Lower lobe of right lung (tissue), 2 donors: ENCODE measurements around the gene ATPAF1. TPM values are rescaled to one million over a fixed set of nuclear protein-coding genes. Genes with fewer than 3 reads are reported as not detected.

Source experiments
- ATAC-seq, 2 donors: fragments of 200-7000 bp; cut with Tn5 transposase; one replicate each; pipeline ENCODE4 v1.9.1; 2020 to 2022; ENCODE audit warnings: mild to moderate bottlenecking in 2 of 2, moderate library complexity in 2 of 2
- DNase-seq: peaks from one replicate; pipeline ENCODE4 v3.0.0-alpha.2; 2020
- H3K27ac ChIP-seq: fragments of 200-600 bp; one replicate; pipeline ENCODE4 v1.8.0; 2022
- H3K27me3 ChIP-seq: fragments of 200-600 bp; one replicate; pipeline ENCODE4 v1.8.0; 2022; ENCODE audit warnings: low read depth
- H3K36me3 ChIP-seq: fragments of 200-600 bp; one replicate; pipeline ENCODE4 v1.8.0; 2022; ENCODE audit warnings: mild to moderate bottlenecking
- H3K4me1 ChIP-seq: fragments of 200-600 bp; one replicate; pipeline ENCODE4 v1.8.0; 2022
- H3K4me3 ChIP-seq: fragments of 200-600 bp; one replicate; pipeline ENCODE4 v1.8.0; 2022; ENCODE audit warnings: mild to moderate bottlenecking
- H3K9me3 ChIP-seq: fragments of 200-600 bp; one replicate; pipeline ENCODE4 v1.8.0; 2022
- CTCF ChIP-seq: fragments of 200-600 bp; IDR thresholded peaks from one replicate; pipeline ENCODE4 v1.8.0; 2022; ENCODE audit warnings: antibody characterized with exemption, mild to moderate bottlenecking
- intact Hi-C: fragments of 100-400 bp; cut with DNase I; formaldehyde crosslinking; loops from one replicate; pipeline ENCODE4 v1.11.0; 2022
- total RNA-seq: library from RNA; stranded (reverse); fragmentation: NEBNext Ultra II Directional; extraction: Animal tissue kit (Norgen Biotek cat#: 25700); gene quantifications from one replicate; pipeline ENCODE4 v1.2.1, GENCODE V29; 2021
- donor health status: DM: no; HTN: yes; CAD: no; lungs with severe emphysema.

ATPAF1 gene
- total RNA-seq, 1 donor from 2014 or later: 34.9 TPM

- H3K9me3 ChIP-seq: no peaks in the 10 kb centered on the region
- H3K4me3 ChIP-seq: no peak overlapping the region
- DNase-seq: no peak
- H3K27me3 ChIP-seq: no peaks in the 10 kb centered on the region
- TF ChIP-seq CTCF: no peak
- intact Hi-C loops: no loop called here
- ATAC-seq: no peak
- H3K36me3 ChIP-seq: peaks cover 100% of the 10 kb centered on the region
- no peak overlapping the region for H3K27ac ChIP-seq
- H3K4me1 ChIP-seq: peaks cover 11% of the 10 kb centered on the region
These were observed 11.8 kb upstream of the ATPAF1 start for GRCh38 chr1:46679789-46680573.

DNA sequence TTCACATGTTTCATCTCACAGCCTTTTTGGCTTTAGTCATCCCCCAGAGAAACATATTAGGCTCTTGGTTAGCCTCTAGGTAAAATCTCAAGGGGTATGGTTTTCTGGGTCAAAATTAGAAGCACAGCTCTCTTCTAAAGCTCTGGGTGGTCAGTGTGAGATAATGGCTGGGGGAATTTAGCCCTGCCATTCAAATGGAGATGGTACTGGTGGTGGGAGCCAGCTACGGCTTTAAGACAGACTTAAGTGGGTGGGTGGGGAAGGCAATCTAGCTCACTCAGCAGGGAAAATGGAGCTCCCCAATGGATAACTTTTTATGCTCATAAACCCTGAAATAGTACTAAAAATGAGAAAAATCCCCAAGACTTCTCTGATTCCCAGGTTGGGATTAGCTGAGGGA lies 9.2 kb upstream of the ATPAF1 start:
- Histone ChIP-seq H3K36me3 (peaks cover 85% of the 10 kb centered on the region), H3K4me3 (no peak overlapping the region), H3K27me3 (no peaks in the 10 kb centered on the region), H3K27ac (no peak overlapping the region), H3K9me3 (no peaks in the 10 kb centered on the region), H3K4me1 (peaks cover 11% of the 10 kb centered on the region)
- DNase-seq (no peak), ATAC-seq (no peak)
- TF ChIP-seq CTCF: no peak
- intact Hi-C loops: no loop called here

DNA sequence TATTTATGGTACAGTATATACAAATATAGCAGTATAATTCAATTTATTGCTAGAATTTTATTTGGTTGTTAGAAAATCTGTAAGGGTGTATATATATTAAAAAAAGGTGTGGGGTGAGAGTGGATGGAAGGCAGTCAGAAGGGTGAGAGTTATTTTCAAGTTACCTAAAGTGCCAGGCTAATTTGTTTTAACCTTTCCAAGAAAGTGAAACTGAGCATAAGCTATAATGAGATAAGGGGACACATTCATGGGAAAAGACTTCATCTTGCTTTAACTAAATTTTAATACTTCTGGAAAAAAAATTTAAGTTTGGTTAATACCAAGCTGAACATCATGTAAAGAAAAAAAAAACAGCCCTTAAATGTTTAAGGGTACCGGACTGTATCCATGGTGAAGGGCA lies 8.4 kb upstream of the ATPAF1 start:
- intact Hi-C loops: no loop called here
- Histone ChIP-seq H3K36me3 (peaks cover 77% of the 10 kb centered on the region), H3K27me3 (no peaks in the 10 kb centered on the region), H3K4me3 (no peak overlapping the region), H3K4me1 (peaks cover 11% of the 10 kb centered on the region), H3K27ac (no peak overlapping the region), H3K9me3 (no peaks in the 10 kb centered on the region)
- no peak for TF ChIP-seq CTCF
- DNase-seq (no peak), ATAC-seq (no peak)

GRCh38 chr1:46675549-46676314 lies 7.6 kb upstream of the ATPAF1 start:
- TF ChIP-seq CTCF: no peak
- Histone ChIP-seq H3K27me3 (no peaks in the 10 kb centered on the region), H3K4me1 (peaks cover 3% of the 10 kb centered on the region), H3K9me3 (no peaks in the 10 kb centered on the region), H3K36me3 (peaks cover 69% of the 10 kb centered on the region), H3K4me3 (no peak overlapping the region), H3K27ac (no peak overlapping the region)
- ATAC-seq (no peak), DNase-seq (no peak)
- intact Hi-C loops: no loop called here

GRCh38 chr1:46673749-46674182 lies 5.6 kb upstream of the ATPAF1 start:
- Histone ChIP-seq H3K4me3 (no peak overlapping the region), H3K27me3 (no peaks in the 10 kb centered on the region), H3K9me3 (no peaks in the 10 kb centered on the region), H3K4me1 (no peaks in the 10 kb centered on the region), H3K27ac (no peak overlapping the region), H3K36me3 (peaks cover 49% of the 10 kb centered on the region)
- ATAC-seq (no peak), DNase-seq (no peak)
- no peak for TF ChIP-seq CTCF
- intact Hi-C loops: no loop called here
